ENCODE data around the gene CMTM4. TPM values are rescaled to one million over a fixed set of nuclear protein-coding genes. Genes with fewer than 3 reads are reported as not detected.

The CMTM4 gene
- total RNA-seq, 1 donor from 2014 or later = 11.3 TPM

DNA sequence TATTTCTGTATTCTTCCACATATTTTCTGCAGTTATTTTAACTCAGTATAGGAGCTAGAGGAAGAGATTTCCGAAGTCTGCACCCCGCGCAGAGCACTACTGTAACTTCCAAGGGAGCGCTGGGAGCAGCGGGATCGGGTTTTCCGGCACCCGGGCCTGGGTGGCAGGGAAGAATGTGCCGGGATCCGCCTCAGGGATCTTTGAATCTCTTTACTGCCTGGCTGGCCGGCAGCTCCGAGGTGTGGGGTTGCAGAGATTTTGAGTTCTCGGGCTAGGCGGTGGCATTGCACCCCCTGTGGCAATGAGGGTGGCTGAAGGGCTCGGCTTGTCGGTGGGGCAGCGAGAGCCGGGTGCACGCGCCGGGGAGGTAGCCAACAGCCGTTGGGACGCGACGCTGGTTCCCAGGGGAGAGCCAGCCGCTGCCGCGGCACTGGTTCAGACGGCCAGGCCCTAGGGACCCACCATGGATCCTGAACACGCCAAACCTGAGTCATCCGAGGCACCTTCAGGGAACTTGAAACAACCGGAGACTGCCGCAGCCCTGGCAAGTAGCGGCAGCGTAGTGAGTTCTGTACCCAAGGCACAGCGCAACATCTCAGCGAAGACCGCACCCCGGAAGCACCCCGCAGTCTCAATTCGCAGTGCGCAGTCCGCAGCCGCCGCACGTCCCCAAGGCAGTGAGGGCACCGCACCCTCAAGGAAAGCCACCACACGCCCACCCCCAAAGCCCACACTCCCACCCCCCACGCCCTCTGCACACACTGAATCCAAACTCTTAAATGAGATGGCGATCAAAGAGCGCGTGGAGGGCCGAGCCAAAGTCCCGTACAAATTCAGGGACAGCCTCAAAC lies 130.3 kb downstream of the CMTM4 start, which contains the start of gene CMTM1:
Gene CMTM1, plus strand, starts transcription at position 389 of the 851 bp plus-strand sequence. Its CDS starts 75 bp downstream, at position 464.
- peaks cover 4% of the 10 kb centered on the region for H3K4me1 ChIP-seq
- H3K4me3 ChIP-seq = no peak within 1 kb of the TSS
- no peaks in the 10 kb centered on the region for H3K27me3 ChIP-seq (ENCODE audit: low read depth)
- no peak within 1 kb of the TSS for H3K27ac ChIP-seq (replicated peaks)
- peaks cover 21% of the 10 kb centered on the region for H3K36me3 ChIP-seq
- intact Hi-C loops (cut with micrococcal nuclease) = no loop called here
- no peak for DNase-seq
- no peaks in the 10 kb centered on the region for H3K9me3 ChIP-seq (replicated peaks)
- TF ChIP-seq, protein P1, sequence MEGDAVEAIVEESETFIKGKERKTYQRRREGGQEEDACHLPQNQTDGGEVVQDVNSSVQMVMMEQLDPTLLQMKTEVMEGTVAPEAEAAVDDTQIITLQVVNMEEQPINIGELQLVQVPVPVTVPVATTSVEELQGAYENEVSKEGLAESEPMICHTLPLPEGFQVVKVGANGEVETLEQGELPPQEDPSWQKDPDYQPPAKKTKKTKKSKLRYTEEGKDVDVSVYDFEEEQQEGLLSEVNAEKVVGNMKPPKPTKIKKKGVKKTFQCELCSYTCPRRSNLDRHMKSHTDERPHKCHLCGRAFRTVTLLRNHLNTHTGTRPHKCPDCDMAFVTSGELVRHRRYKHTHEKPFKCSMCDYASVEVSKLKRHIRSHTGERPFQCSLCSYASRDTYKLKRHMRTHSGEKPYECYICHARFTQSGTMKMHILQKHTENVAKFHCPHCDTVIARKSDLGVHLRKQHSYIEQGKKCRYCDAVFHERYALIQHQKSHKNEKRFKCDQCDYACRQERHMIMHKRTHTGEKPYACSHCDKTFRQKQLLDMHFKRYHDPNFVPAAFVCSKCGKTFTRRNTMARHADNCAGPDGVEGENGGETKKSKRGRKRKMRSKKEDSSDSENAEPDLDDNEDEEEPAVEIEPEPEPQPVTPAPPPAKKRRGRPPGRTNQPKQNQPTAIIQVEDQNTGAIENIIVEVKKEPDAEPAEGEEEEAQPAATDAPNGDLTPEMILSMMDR (IDR thresholded peaks at IDR 0.05; ENCODE audit: borderline replicate concordance) = no peak

Other genes with a start within 250 kb of the CMTM4 start
- 18.6 TPM for gene TK2, start 146.6 kb downstream of the CMTM4 start, total RNA-seq
- 7.8 TPM for gene CKLF, start 144.2 kb downstream of the CMTM4 start, total RNA-seq
- gene CMTM1, start 130.3 kb downstream of the CMTM4 start, total RNA-seq = 1.0 TPM
- gene CMTM2, start 117.3 kb downstream of the CMTM4 start, total RNA-seq = not detected
- 8.3 TPM for gene CMTM3, start 92.0 kb downstream of the CMTM4 start, total RNA-seq
- 82.9 TPM for gene DYNC1LI2, start 54.9 kb upstream of the CMTM4 start, total RNA-seq
- gene TERB1, start 104.8 kb upstream of the CMTM4 start, total RNA-seq = not detected
- gene NAE1, start 134.2 kb upstream of the CMTM4 start, total RNA-seq = 28.4 TPM
- gene CA7, start 147.7 kb upstream of the CMTM4 start, total RNA-seq = not detected
- gene PDP2, start 183.8 kb upstream of the CMTM4 start, total RNA-seq = 2.8 TPM
- not detected for gene CDH16, start 222.1 kb upstream of the CMTM4 start, total RNA-seq
- gene RRAD, start 228.8 kb upstream of the CMTM4 start, total RNA-seq = 135 TPM
- 127 TPM for gene CIAO2B, start 237.7 kb upstream of the CMTM4 start, total RNA-seq
- gene CES2, start 238.8 kb upstream of the CMTM4 start, total RNA-seq = 88.5 TPM

Data from left ventricle myocardium inferior (tissue), 1 donor.